Cardiac fibroblast (primary cell): ENCODE results near the gene NLRC5.
A peak's percentile ranks its signal among the peaks of the same experiment; 100 is the strongest.

Source experiments
- DNase-seq, 2 donors: peaks; one replicate each; pipeline versions ENCODE4 v3.0.0 to v3.0.0-alpha.2; 2010; ENCODE audit warnings: low read depth in 2 of 2
- H3K4me3 ChIP-seq, 2 donors: replicated peaks in 1 of 2; 1 replicate in 1 of 2; 2 replicates in 1 of 2; pipeline ENCODE4 v1.5.1; 2011; ENCODE audit warnings: low read depth in 2 of 2, low read length in 2 of 2, mild to moderate bottlenecking in 2 of 2, moderate library complexity in 1 of 2
- TF ChIP-seq, protein P1 (sequence below): IDR thresholded peaks from one replicate; pipeline ENCODE4 v1.5.1; 2011; ENCODE audit warnings: low read depth, mild to moderate bottlenecking, low read length, inconsistent platforms

The NLRC5 gene

DNA sequence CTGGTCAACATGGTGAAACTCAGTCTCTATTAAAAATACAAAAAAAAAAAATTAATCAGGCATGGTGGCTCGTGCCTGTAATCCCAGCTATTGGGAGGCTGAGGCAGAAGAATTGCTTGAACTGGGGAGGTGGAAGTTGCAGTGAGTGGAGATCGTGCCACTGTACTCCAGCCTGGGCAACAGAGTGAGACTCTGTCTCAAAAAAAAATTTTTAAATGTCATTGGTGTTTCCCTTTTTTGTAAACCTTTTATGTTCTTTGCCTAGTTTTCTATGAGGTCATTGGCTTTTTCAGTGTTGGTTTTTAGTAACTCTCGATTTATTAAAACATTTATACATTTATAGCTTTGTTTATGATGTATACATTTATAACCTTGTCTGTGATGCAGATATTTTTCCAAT lies 18.2 kb downstream of the NLRC5 start:
- TF ChIP-seq, protein P1, sequence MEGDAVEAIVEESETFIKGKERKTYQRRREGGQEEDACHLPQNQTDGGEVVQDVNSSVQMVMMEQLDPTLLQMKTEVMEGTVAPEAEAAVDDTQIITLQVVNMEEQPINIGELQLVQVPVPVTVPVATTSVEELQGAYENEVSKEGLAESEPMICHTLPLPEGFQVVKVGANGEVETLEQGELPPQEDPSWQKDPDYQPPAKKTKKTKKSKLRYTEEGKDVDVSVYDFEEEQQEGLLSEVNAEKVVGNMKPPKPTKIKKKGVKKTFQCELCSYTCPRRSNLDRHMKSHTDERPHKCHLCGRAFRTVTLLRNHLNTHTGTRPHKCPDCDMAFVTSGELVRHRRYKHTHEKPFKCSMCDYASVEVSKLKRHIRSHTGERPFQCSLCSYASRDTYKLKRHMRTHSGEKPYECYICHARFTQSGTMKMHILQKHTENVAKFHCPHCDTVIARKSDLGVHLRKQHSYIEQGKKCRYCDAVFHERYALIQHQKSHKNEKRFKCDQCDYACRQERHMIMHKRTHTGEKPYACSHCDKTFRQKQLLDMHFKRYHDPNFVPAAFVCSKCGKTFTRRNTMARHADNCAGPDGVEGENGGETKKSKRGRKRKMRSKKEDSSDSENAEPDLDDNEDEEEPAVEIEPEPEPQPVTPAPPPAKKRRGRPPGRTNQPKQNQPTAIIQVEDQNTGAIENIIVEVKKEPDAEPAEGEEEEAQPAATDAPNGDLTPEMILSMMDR: no peak
- H3K4me3 ChIP-seq: no peak overlapping the region
- no peak for DNase-seq

DNA sequence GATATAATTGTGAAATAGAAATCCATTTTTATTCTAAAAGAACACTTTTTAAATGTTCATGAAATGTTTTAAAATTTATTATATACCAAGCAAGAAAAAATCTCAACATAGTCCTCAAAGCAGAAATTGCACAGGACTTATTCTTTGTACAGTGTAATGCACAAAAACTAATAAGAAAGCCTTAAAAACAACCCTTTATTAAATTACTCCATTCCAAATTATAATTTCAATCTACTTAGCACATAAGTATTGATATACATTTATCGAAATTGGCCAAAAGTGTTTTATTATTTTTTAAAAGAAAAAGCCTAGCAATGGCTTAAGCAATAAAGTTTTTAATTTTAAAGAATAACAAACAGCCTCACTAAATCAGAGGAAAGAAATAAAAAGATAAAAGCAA lies 19.1 kb downstream of the NLRC5 start:
- DNase-seq: no peak
- TF ChIP-seq, protein P1: no peak
- no peak overlapping the region for H3K4me3 ChIP-seq

DNA sequence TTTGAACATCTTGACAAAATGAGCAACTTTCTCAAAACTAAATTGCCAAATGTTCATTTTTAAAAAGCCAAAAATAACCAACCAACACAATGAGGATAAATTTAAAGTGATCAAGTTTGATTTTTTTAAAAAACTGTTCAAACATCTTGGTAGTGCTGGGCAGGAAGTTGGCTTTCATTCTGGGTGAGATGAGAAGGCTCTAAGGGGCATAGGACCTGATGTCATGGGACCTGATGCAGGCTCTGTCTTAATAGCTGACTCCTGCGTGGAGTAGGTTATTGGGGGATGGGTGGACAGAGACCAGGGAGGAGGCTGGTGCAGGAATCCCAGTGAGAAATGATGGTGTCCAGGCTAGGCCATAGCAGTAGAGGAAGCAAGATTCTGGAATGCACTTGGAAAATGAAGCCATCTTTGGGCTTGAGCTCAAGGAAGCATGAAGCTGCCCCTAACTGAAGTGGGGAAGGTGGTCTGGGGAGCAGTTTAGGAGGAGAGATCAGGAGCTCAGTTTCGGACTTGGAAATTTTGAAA lies 20.4 kb downstream of the NLRC5 start:
- TF ChIP-seq, protein P1: no peak
- no peak overlapping the region for H3K4me3 ChIP-seq

DNA sequence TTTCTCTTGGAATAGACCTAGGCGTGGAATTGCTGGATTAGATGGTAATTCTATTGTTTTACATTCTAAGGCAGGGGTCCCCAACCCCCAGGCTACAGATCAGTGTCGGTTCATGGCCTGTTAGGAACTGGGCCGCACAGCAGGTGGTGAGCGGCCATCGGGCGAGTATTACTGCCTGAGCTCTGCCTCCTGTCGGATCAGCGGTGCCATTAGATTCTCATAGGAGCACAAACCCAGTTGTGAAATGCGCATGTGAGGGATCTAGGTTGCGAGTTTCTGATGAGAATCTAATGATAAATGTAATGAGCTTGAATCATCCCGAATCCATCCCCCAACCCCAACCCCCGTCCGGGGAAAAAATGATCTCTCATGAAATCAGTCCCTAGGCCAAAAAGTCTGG lies 23.0 kb downstream of the NLRC5 start:
- H3K4me3 ChIP-seq: no peak overlapping the region
- no peak for DNase-seq
- TF ChIP-seq, protein P1: no peak

More for the DNA sequence above, 20.4 kb downstream of the NLRC5 start:
- DNase-seq: no peak

DNA sequence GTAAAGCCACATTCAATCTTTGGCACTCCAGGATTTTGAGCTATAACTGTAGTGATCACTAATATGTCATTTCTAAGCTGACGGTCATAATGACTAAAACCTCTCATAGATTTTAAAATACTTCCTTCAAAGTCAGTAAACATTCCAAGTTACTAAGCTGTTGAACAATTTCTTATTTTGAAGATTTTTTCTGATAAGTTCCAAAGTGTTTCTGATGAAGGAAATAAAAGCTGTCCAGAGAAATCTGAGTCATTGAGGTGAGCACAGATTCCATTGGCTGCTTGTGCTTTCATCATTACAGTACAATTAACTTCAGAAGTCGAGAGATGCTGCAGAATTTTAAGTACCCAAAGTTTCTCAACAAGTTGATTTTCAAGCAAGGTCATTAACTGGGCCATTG lies 23.9 kb downstream of the NLRC5 start:
- peak in 1 of 2 donors; percentile 68 for DNase-seq
- TF ChIP-seq, protein P1: no peak
- no peak overlapping the region for H3K4me3 ChIP-seq

DNA sequence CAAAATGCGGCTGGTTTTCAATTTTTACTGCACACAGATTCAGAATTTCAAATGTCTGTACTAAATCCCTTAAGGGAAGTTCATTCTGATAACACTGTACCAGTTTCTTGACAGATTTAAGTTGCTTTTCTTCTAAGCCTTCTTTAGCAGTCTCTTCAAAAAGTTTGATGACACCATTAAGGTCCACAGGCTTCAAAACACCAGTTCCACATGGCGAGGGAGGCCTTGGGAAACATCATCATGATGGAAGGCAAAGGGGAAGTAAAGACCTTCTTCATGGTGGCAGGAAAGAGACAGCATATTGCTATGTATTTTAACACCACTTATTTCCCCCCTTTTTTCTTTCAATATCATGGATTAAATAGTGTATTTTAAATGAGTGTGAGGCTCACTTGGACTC lies 24.5 kb downstream of the NLRC5 start:
- TF ChIP-seq, protein P1: no peak
- DNase-seq: no peak
- H3K4me3 ChIP-seq: no peak overlapping the region

DNA sequence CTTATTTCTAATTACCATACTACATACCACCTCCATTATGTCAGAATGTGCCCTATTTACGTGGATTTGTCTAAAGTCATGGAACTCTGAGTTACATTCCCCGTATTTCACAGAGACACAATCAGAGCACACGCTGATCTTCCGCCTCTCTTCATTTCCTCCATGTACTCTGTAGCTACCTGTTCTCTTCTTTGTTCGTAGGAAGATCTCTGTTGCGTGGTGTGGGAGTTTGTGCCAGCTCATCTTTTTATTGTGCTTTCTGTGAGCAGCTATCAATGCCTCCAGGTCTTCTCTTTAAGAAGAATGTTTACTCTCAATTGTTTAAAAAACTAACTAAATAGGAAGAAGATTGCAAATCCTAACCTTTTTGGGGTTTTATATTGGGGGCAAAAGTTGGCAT lies 26.9 kb downstream of the NLRC5 start:
- TF ChIP-seq, protein P1: no peak
- no peak overlapping the region for H3K4me3 ChIP-seq
- no peak for DNase-seq
